Osteoblast (primary cell): Measurements from ENCODE around the gene RRM2. TPM values are rescaled to one million over a fixed set of nuclear protein-coding genes. Genes with fewer than 3 reads are reported as not detected.
A peak's percentile ranks its signal among the peaks of the same experiment; 100 is the strongest.
"Not testable (repeated sequence)": the region's sequence is repeated elsewhere in the genome, so short reads cannot be mapped to it uniquely, and the experiment has no call there.

Experiments
- DNase-seq: peaks from one replicate; pipeline ENCODE4 v3.0.0; 2011; ENCODE audit warnings: low spot score, mixed read lengths; ENCODE audit not compliant: insufficient read length; ENCODE audit errors: missing footprints
- H2AFZ ChIP-seq: 2 replicates; pipeline ENCODE4 v1.6.0; 2011; ENCODE audit warnings: mild to moderate bottlenecking, low read length
- H3K27ac ChIP-seq: 2 replicates; pipeline ENCODE4 v1.5.1; 2011; ENCODE audit warnings: mild to moderate bottlenecking, low read depth, low read length, moderate library complexity
- H3K27me3 ChIP-seq: 2 replicates; pipeline ENCODE4 v1.6.0; 2012; ENCODE audit warnings: mild to moderate bottlenecking, control low read depth, inconsistent platforms, low read length, moderate library complexity; ENCODE audit not compliant: insufficient read depth
- H3K36me3 ChIP-seq: 2 replicates; pipeline ENCODE4 v1.5.1; 2011; ENCODE audit warnings: mild to moderate bottlenecking, low read length, control low read depth, moderate library complexity; ENCODE audit not compliant: insufficient read depth
- H3K4me1 ChIP-seq: 2 replicates; pipeline ENCODE4 v1.5.1; 2011; ENCODE audit warnings: mild to moderate bottlenecking, low read length, control low read depth, moderate library complexity; ENCODE audit not compliant: insufficient read depth
- H3K4me2 ChIP-seq: 2 replicates; pipeline ENCODE4 v1.6.0; 2011; ENCODE audit warnings: mild to moderate bottlenecking, low read length; ENCODE audit not compliant: insufficient read depth
- H3K4me3 ChIP-seq: fragments of 200-600 bp; sonication (generic); 3 replicates; pipeline ENCODE4 v1.5.1; 2012; ENCODE audit warnings: mild to moderate bottlenecking, low read length, inconsistent platforms; ENCODE audit not compliant: insufficient read depth
- H3K79me2 ChIP-seq: 2 replicates; pipeline ENCODE4 v1.6.0; 2012; ENCODE audit warnings: mild to moderate bottlenecking, low read length, control low read depth, inconsistent platforms; ENCODE audit not compliant: insufficient read depth
- H3K9me3 ChIP-seq: 2 replicates; pipeline ENCODE4 v1.5.1; 2011; ENCODE audit warnings: low read depth, low read length, control low read depth
- H4K20me1 ChIP-seq: 2 replicates; pipeline ENCODE4 v1.6.0; 2012; ENCODE audit warnings: mild to moderate bottlenecking, low read length, control low read depth; ENCODE audit not compliant: insufficient read depth
- total RNA-seq: library from RNA; depleted of rRNA; stranded (reverse); fragments of >200 nt; gene quantifications from 2 replicates; pipeline ENCODE4 v1.2.3, GENCODE V29; 2012
- TF ChIP-seq, protein P1 (sequence below): IDR thresholded peaks from 2 replicates; pipeline ENCODE4 v1.5.1; 2011; ENCODE audit warnings: mild to moderate bottlenecking, low read depth, low read length, moderate library complexity; ENCODE audit errors: extremely low read depth

The RRM2 gene
- total RNA-seq, 1 donor: 4.3 TPM

DNA sequence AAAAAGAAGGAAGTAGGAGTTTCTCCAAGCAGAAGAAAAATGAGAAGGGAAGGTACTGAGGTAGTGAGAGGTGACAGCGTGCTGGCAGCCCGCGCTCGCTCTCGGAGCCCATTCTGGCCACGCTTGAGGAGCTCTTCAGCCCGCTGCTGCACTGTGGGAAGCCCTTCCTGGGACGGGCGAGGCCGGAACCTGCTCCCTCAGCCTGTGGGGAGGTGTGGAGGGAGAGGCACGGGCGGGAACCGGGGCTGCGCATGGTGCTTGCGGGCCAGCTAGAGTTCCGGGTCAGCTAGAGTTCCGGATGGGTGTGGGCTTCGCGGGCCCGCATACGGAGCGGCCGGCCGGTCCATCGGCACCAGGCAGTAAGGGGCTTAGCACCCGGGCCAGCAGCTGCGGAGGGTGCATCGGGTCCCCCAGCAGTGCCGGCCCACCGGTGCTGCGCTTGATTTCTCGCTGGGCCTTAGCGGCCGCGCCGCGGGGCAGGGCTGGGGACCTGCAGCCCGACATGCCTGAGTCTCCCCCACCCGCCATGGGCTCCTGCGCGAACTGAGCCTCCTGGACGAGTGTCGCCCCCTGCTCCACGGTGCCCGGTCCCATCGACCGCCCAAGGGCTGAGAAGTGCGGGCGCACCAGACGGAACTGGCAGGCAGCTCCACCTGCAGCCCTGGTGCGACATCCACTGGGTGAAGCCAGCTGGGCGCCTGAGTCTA, 31.2 kb upstream of the RRM2 start:
- no peak for DNase-seq
- peak overlapping the region; percentile 10 for H3K4me3 ChIP-seq
- H3K27me3 ChIP-seq: peaks cover 51% of the 10 kb centered on the region
- H2AFZ ChIP-seq: no peak overlapping the region
- no peaks in the 10 kb centered on the region for H3K4me1 ChIP-seq
- H3K79me2 ChIP-seq: no peaks in the 10 kb centered on the region
- H4K20me1 ChIP-seq: no peaks in the 10 kb centered on the region
- no peaks in the 10 kb centered on the region for H3K36me3 ChIP-seq
- H3K4me2 ChIP-seq: no peak overlapping the region
- no peaks in the 10 kb centered on the region for H3K9me3 ChIP-seq
- TF ChIP-seq, protein P1, sequence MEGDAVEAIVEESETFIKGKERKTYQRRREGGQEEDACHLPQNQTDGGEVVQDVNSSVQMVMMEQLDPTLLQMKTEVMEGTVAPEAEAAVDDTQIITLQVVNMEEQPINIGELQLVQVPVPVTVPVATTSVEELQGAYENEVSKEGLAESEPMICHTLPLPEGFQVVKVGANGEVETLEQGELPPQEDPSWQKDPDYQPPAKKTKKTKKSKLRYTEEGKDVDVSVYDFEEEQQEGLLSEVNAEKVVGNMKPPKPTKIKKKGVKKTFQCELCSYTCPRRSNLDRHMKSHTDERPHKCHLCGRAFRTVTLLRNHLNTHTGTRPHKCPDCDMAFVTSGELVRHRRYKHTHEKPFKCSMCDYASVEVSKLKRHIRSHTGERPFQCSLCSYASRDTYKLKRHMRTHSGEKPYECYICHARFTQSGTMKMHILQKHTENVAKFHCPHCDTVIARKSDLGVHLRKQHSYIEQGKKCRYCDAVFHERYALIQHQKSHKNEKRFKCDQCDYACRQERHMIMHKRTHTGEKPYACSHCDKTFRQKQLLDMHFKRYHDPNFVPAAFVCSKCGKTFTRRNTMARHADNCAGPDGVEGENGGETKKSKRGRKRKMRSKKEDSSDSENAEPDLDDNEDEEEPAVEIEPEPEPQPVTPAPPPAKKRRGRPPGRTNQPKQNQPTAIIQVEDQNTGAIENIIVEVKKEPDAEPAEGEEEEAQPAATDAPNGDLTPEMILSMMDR: no peak
- no peak overlapping the region for H3K27ac ChIP-seq

DNA sequence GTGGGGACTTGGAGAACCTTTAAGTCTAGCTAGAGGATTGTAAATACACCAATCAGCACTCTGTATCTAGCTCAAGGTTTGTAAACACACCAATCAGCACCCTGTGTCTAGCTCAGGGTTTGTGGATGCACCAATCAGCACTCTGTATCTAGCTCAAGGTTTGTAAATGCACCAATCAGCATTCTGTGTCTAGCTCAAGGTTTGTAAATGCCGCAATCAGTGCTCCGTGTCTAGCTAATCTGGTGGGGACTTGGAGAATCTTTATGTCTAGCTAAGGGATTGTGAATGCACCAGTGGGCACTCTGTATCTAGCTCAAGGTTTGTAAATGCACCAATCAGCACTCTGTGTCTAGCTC, 30.7 kb upstream of the RRM2 start:
- not testable (repeated sequence) for H3K27ac ChIP-seq, DNase-seq, H3K4me1 ChIP-seq, H3K36me3 ChIP-seq, H2AFZ ChIP-seq, H3K4me3 ChIP-seq, H4K20me1 ChIP-seq, H3K4me2 ChIP-seq, H3K9me3 ChIP-seq, H3K79me2 ChIP-seq
- H3K27me3 ChIP-seq: peaks cover 48% of the 10 kb centered on the region

DNA sequence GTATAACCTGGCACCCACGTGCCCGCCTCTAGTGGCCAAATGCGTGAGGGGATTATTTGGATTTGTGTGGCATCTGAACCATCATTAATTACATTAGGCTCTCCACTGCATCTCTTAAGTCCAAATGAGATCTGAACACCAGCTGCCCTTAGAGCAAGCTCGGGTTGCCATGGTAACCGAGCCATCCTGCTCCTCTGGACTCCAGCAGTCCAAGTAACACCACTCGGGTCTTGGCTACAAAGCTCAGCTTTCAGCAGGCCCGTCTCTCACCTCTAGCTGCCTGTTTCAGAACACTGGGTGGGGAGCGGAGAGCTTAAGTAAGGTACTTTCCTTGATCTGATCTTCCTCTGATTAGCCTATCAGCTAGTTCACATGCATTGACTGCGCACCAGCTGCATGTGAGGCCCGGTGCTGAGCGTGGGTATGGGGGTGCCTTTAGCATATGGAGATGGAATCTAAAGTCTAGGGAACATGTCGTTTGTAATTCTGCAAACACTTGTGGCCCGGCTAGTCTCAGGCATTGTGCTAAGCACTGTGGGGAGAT, 28.2 kb upstream of the RRM2 start:
- peak; percentile 29 for DNase-seq
- TF ChIP-seq, protein P1: no peak
- no peak overlapping the region for H2AFZ ChIP-seq
- no peaks in the 10 kb centered on the region for H3K4me1 ChIP-seq
- H4K20me1 ChIP-seq: no peaks in the 10 kb centered on the region
- no peak overlapping the region for H3K4me3 ChIP-seq
- no peaks in the 10 kb centered on the region for H3K9me3 ChIP-seq
- peaks cover 34% of the 10 kb centered on the region for H3K27me3 ChIP-seq
- no peaks in the 10 kb centered on the region for H3K79me2 ChIP-seq
- no peaks in the 10 kb centered on the region for H3K36me3 ChIP-seq
- H3K27ac ChIP-seq: no peak overlapping the region
- no peak overlapping the region for H3K4me2 ChIP-seq

DNA sequence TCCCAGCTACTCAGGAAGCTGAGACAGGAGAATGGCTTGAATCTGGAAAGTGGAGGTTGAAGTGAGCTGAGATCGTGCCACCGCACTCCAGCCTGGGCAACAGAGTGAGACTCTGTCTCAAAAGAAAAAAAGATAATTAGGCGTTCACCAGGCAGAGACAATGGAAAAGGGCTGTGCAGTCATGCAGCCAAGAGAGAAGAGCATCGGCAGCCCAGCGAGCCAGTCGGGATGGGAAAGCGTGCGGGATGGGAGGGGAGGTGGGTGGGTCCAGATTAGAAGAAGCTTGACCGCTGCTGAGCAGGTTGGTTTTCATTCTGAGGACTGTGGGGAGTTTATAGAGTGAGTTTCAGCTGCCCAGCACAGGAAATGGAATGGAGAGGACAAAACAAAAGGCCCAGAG, 27.4 kb upstream of the RRM2 start:
- DNase-seq: no peak
- Histone ChIP-seq H3K9me3 (no peaks in the 10 kb centered on the region), H3K4me2 (no peak overlapping the region), H3K4me1 (no peaks in the 10 kb centered on the region), H3K27me3 (peaks cover 27% of the 10 kb centered on the region), H4K20me1 (no peaks in the 10 kb centered on the region), H3K36me3 (no peaks in the 10 kb centered on the region), H2AFZ (no peak overlapping the region), H3K27ac (no peak overlapping the region), H3K4me3 (no peak overlapping the region), H3K79me2 (no peaks in the 10 kb centered on the region)
- TF ChIP-seq, protein P1: no peak
